ENCODE data around the gene ATF6B. TPM values are rescaled to one million over a fixed set of nuclear protein-coding genes. Genes with fewer than 3 reads are reported as not detected.
A peak's percentile ranks its signal among the peaks of the same experiment; 100 is the strongest.

ATF6B gene
- total and polyA plus RNA-seq, 8 donors: 30.2 to 68.0 (median 39.1) TPM

GRCh38 chr6:32092760-32093497 is 35.1 kb downstream of the ATF6B start:
- TF ChIP-seq CTCF (IDR thresholded peaks at IDR 0.05): no peak
- H3K9me3 ChIP-seq: no peaks in the 10 kb centered on the region
- no peaks in the 10 kb centered on the region for H3K4me1 ChIP-seq
- DNase-seq: peak in 1 of 6 donors; percentile 5
- intact Hi-C loops (cut with DNase I): no loop called here
- H3K27ac ChIP-seq: no peak overlapping the region
- H3K27me3 ChIP-seq: no peaks in the 10 kb centered on the region
- WGBS, 2 donors: 45 to 53% methylated on average over 8 of the region's 8 CpGs
- no peak for ATAC-seq
- H3K36me3 ChIP-seq: no peaks in the 10 kb centered on the region
- H3K4me3 ChIP-seq: no peak overlapping the region
- FAIRE-seq: no peak

GRCh38 chr6:32089082-32089828 is 38.8 kb downstream of the ATF6B start:
- Histone ChIP-seq H3K4me3 (no peak overlapping the region), H3K4me1 (no peaks in the 10 kb centered on the region), H3K9me3 (no peaks in the 10 kb centered on the region), H3K27ac (no peak overlapping the region), H3K27me3 (no peaks in the 10 kb centered on the region), H3K36me3 (no peaks in the 10 kb centered on the region)
- no peak for TF ChIP-seq CTCF (IDR thresholded peaks at IDR 0.05)
- intact Hi-C loops (cut with DNase I): no loop called here
- no peak for ATAC-seq
- no peak for FAIRE-seq
- DNase-seq: peak in 1 of 6 donors; percentile 44
- WGBS, 2 donors: 57 to 60% methylated on average over 10 of the region's 10 CpGs

- ATAC-seq: no peak
- intact Hi-C loops (cut with DNase I): no loop called here
- TF ChIP-seq CTCF (IDR thresholded peaks at IDR 0.05): no peak
- Histone ChIP-seq H3K4me1 (no peaks in the 10 kb centered on the region), H3K36me3 (no peaks in the 10 kb centered on the region), H3K9me3 (no peaks in the 10 kb centered on the region), H3K27ac (no peak overlapping the region), H3K27me3 (no peaks in the 10 kb centered on the region), H3K4me3 (no peak overlapping the region)
- peak in 1 of 6 donors; percentile 53 for DNase-seq
- FAIRE-seq: no peak
- 85 to 93% methylated on average over 14 of the region's 14 CpGs for WGBS, 2 donors
Measured at GRCh38 chr6:32088487-32089049, 39.5 kb downstream of the ATF6B start.

- no peaks in the 10 kb centered on the region for H3K9me3 ChIP-seq
- peak overlapping the region in 1 of 4 donors; percentile 29 for H3K4me3 ChIP-seq
- intact Hi-C loops (cut with DNase I): no loop called here
- 16 to 25% methylated on average over 27 to 50 of the region's 50 CpGs for WGBS, 2 donors
- H3K27ac ChIP-seq: peak overlapping the region in 1 of 4 donors; percentile 5
- no peaks in the 10 kb centered on the region for H3K36me3 ChIP-seq
- DNase-seq (peak; percentile 76 to 91 (median 80)), FAIRE-seq (no peak), ATAC-seq (peak; percentile 85 to 96 (median 92))
- TF ChIP-seq CTCF (IDR thresholded peaks at IDR 0.05): peak in 3 of 4 donors; percentile 22 to 28 (median 22)
- no peaks in the 10 kb centered on the region for H3K27me3 ChIP-seq
- H3K4me1 ChIP-seq: no peaks in the 10 kb centered on the region
Measured at GRCh38 chr6:32087574-32088486, 40.2 kb downstream of the ATF6B start.

Measured in pancreas (tissue), 10 donors.